Type B pancreatic cell (in vitro differentiated cells): ENCODE data around the gene STAU1. TPM values are rescaled to one million over a fixed set of nuclear protein-coding genes. Genes with fewer than 3 reads are reported as not detected.
A peak's percentile ranks its signal among the peaks of the same experiment; 100 is the strongest.
"Not testable (repeated sequence)": the region's sequence is repeated elsewhere in the genome, so short reads cannot be mapped to it uniquely, and the experiment has no call there.

Experiments used
- DNase-seq: peaks from one replicate; pipeline ENCODE4 v3.0.0; 2021; ENCODE audit warnings: mixed read lengths; ENCODE audit not compliant: unreplicated experiment; ENCODE audit errors: extremely low spot score
- H3K27ac Mint-ChIP-seq: 2 replicates; pipeline ENCODE4 v1.8.0; 2021; ENCODE audit warnings: mild to moderate bottlenecking, mixed read lengths
- H3K27me3 Mint-ChIP-seq: 2 replicates; pipeline ENCODE4 v1.8.0; 2021; ENCODE audit warnings: mixed read lengths
- H3K36me3 Mint-ChIP-seq: 2 replicates; pipeline ENCODE4 v1.8.0; 2021; ENCODE audit warnings: mixed read lengths
- H3K4me1 Mint-ChIP-seq: one replicate; pipeline ENCODE4 v1.8.0; 2021; ENCODE audit warnings: mixed read lengths; ENCODE audit not compliant: unreplicated experiment
- H3K4me3 Mint-ChIP-seq: 2 replicates; pipeline ENCODE4 v1.8.0; 2021; ENCODE audit warnings: mild to moderate bottlenecking, mixed read lengths
- H3K9me3 Mint-ChIP-seq: 2 replicates; pipeline ENCODE4 v1.8.0; 2021; ENCODE audit warnings: mixed read lengths
- total RNA-seq: library from RNA; stranded (reverse); gene quantifications from 2 replicates; pipeline ENCODE4 v1.2.1, GENCODE V29; 2021; ENCODE audit warnings: low replicate concordance
- TF ChIP-seq, protein P1 (sequence below): fragments of 200-600 bp; sonication (generic); conservative IDR thresholded peaks from 2 replicates; pipeline ENCODE4 v1.5.0; 2021; ENCODE audit warnings: antibody characterized with exemption, mild to moderate bottlenecking

STAU1 gene
- total RNA-seq, 1 donor from 2014 or later, result 79.8 TPM

DNA sequence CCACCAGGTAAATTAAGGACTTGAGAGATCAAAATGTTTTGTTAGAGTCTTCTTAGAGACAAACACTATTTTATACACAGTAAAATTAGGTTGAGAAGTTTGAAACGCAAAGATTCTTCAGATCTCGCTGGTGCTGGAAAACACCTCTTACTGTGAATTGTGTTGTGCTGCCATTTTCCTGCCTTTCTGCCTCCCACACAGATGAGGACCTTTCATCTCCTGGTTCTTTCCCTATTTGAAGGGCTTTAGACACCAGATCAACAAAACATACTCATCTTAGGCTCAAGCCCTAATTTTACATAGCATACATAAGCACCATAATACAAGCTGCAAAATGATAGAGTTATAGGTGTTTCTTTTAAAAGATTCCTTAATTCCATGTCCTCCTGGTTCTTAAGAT is 18.6 kb downstream of the STAU1 start:
- no peak overlapping the region for H3K4me3 Mint-ChIP-seq
- TF ChIP-seq, protein P1, sequence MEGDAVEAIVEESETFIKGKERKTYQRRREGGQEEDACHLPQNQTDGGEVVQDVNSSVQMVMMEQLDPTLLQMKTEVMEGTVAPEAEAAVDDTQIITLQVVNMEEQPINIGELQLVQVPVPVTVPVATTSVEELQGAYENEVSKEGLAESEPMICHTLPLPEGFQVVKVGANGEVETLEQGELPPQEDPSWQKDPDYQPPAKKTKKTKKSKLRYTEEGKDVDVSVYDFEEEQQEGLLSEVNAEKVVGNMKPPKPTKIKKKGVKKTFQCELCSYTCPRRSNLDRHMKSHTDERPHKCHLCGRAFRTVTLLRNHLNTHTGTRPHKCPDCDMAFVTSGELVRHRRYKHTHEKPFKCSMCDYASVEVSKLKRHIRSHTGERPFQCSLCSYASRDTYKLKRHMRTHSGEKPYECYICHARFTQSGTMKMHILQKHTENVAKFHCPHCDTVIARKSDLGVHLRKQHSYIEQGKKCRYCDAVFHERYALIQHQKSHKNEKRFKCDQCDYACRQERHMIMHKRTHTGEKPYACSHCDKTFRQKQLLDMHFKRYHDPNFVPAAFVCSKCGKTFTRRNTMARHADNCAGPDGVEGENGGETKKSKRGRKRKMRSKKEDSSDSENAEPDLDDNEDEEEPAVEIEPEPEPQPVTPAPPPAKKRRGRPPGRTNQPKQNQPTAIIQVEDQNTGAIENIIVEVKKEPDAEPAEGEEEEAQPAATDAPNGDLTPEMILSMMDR, result no peak
- H3K27ac Mint-ChIP-seq, result no peak overlapping the region

DNA sequence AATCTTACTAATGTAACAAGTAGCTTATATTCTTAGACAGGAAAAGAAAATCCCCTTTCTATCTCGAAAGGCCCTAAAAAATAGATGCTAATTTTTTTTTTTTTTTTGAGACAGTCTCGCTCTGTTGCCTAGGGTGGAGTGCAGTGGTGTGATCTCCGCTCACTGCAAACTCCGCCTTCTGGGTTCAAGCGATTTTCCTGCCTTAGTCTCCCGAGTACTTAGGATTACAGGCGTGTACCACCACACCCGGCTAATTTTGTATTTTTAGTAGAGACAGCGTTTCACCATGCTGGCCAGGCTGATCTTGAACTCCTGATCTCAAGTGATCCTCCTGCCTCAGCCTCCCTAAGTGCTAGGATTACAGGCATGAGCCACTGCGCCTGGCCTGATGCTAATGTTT is 19.3 kb downstream of the STAU1 start:
- H3K4me3 Mint-ChIP-seq, H3K9me3 Mint-ChIP-seq, H3K27me3 Mint-ChIP-seq, H3K27ac Mint-ChIP-seq, DNase-seq: not testable (repeated sequence)
- Mint-ChIP-seq H3K4me1 (peaks cover 14% of the 10 kb centered on the region), H3K36me3 (peaks cover 14% of the 10 kb centered on the region)

More for the DNA sequence above, 18.6 kb downstream of the STAU1 start:
- DNase-seq, result no peak
- Mint-ChIP-seq H3K27me3 (no peaks in the 10 kb centered on the region), H3K36me3 (peaks cover 15% of the 10 kb centered on the region), H3K4me1 (peaks cover 14% of the 10 kb centered on the region), H3K9me3 (no peaks in the 10 kb centered on the region)

DNA sequence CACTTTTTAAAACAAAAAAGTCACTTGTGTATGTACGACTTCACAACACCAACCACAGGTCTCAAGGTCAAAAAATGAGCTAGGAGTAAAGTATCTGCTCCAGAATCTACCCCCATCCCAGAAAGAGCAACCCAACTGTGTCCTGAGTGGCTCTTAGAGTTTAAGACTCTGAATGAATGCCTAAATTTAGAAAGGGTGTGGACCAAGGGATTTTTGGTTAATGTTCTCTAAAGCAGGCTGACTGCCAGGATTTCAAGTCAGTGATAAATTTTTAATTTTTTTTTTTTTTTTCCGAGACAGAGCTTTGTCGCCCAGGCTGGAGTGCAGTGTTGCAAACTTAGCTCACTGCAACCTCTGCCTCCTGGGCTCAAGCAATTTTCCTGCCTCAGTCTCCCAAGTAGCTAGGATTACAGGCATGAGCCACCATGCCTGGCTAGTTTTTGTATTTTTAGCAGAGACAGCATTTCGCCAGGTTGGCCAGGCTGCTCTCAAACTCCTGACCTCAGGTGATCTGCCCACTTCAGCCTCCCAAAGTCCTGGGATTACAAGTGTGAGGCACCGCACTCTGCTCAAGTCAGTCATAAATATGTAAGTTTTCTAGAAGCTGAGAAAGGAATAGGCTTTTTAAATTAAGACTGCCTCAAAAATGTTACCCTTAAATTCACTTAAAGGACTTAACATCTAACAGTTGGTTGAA is 20.2 kb downstream of the STAU1 start:
- DNase-seq, result no peak
- Mint-ChIP-seq H3K4me3 (no peak overlapping the region), H3K27ac (no peak overlapping the region)

DNA sequence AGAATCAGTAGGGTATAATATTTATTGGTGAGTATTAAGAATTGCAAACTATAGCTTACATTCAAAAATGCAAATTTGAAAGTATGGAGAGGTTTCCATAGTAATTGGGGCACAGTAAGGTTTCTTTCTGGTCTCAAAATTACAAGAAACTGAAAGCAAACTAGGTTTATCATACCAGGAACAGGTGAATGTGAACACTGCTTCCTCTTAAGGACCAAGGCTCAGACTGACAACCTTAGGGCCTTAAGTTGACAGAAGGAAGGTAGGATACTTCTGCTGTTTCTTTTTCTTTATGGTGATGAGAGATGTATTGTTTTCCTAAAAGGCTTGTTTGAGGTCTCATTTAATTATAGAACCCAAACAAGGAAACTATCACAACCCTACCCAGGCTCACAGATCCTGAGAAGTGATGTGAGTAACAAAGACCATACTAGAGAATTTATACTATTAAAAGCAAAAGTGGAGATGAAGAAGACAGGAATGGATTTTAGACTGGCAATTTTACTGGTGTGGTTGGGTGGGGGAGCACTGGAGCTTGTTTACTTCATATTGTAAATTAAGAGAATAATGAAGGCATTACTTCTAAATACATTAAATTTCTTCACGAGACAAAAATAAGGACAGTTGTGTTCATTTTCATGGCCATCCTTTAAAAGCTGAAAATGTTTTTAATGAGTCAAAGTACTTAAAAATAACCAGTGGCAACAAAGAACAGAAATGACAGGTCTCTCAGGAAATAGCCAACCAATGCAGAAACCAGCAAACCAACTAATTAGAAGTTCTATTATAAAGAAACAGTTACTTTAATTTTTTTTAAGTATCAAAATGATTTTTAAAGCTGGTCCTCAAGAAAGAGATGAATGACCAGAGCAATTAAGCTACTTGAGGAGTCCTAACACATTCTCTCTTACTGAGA is 21.3 kb downstream of the STAU1 start:
- Mint-ChIP-seq H3K9me3 (no peaks in the 10 kb centered on the region), H3K36me3 (peaks cover 9% of the 10 kb centered on the region), H3K27ac (peak overlapping the region; percentile 33), H3K27me3 (no peaks in the 10 kb centered on the region), H3K4me1 (peaks cover 18% of the 10 kb centered on the region), H3K4me3 (no peak overlapping the region)
- TF ChIP-seq, protein P1, result no peak
- no peak for DNase-seq

More for the DNA sequence above, 20.2 kb downstream of the STAU1 start:
- Mint-ChIP-seq H3K9me3 (no peaks in the 10 kb centered on the region), H3K36me3 (peaks cover 8% of the 10 kb centered on the region), H3K4me1 (peaks cover 14% of the 10 kb centered on the region), H3K27me3 (no peaks in the 10 kb centered on the region)
- TF ChIP-seq, protein P1, result no peak

DNA sequence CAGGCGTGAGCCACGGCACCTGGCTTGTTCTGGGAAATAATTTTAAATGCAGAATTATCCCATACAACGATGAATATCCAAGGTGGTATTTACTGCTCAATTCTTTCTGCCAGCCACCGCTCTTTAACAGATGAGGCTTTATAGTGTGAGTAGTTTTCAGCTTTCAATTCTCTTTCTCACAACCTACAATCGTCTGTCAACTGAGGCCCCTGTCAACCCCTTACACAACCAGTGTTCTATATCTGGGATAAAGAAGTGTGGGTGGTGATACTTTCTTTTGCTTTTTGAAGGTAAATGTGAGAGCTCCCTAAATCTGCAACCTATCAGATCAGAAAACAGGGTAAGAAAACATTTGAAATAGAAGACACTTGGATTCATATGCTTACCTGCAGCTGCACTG is 22.5 kb downstream of the STAU1 start:
- DNase-seq, result no peak
- Mint-ChIP-seq H3K36me3 (peaks cover 6% of the 10 kb centered on the region), H3K27me3 (no peaks in the 10 kb centered on the region), H3K4me1 (peaks cover 22% of the 10 kb centered on the region), H3K4me3 (no peak overlapping the region), H3K9me3 (no peaks in the 10 kb centered on the region), H3K27ac (no peak overlapping the region)
- TF ChIP-seq, protein P1, result no peak

DNA sequence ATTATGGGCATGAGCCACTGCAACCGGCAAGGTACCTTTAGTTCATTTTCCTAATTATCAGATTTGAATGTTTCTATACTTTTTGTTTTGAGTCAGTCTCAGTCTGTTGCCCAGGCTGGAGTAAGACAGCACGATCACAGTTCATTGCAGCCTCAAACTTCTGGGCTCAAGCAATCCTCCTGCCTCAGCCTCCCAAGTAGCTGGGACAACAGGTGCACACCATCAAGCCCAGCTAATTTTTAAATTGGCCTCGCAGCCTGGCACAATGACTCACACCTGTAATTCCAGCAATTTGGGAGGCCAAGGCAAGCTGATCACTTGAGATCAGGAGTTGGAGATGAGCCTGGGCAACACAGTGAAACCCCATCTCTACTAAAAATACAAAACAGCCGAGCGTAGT is 24.4 kb downstream of the STAU1 start:
- no peak for DNase-seq
- H3K36me3 Mint-ChIP-seq, result peaks cover 10% of the 10 kb centered on the region
- no peaks in the 10 kb centered on the region for H3K9me3 Mint-ChIP-seq
- TF ChIP-seq, protein P1, result no peak
- no peak overlapping the region for H3K27ac Mint-ChIP-seq
- H3K27me3 Mint-ChIP-seq, result no peaks in the 10 kb centered on the region
- peaks cover 22% of the 10 kb centered on the region for H3K4me1 Mint-ChIP-seq
- no peak overlapping the region for H3K4me3 Mint-ChIP-seq
